Mucosa of stomach (tissue), 1 donor: ENCODE measurements around the gene RBM22.

Experiments used
- H3K27me3 ChIP-seq: one replicate; pipeline ENCODE4 v1.7.0; 2013; ENCODE audit warnings: mild to moderate bottlenecking, low read length; ENCODE audit not compliant: control insufficient read depth, insufficient read depth
- H3K36me3 ChIP-seq: one replicate; pipeline ENCODE4 v1.7.0; 2013; ENCODE audit warnings: low read length; ENCODE audit not compliant: control insufficient read depth, insufficient read depth
- H3K4me1 ChIP-seq: one replicate; pipeline ENCODE4 v1.7.0; 2013; ENCODE audit warnings: mild to moderate bottlenecking, low read length; ENCODE audit not compliant: control insufficient read depth, insufficient read depth
- H3K4me3 ChIP-seq: one replicate; pipeline ENCODE4 v1.7.0; 2013; ENCODE audit warnings: low read length
- H3K9ac ChIP-seq: one replicate; pipeline ENCODE4 v1.7.0; 2013; ENCODE audit warnings: mild to moderate bottlenecking, low read length, moderate library complexity
- H3K9me3 ChIP-seq: one replicate; pipeline ENCODE4 v1.7.0; 2013; ENCODE audit warnings: mild to moderate bottlenecking, low read length, moderate library complexity; ENCODE audit not compliant: control insufficient read depth
- donor health status: Pancreatic carcinoma.

The RBM22 gene

GRCh38 chr5:150658699-150659265 is 42.1 kb downstream of the RBM22 start:
- Histone ChIP-seq H3K9ac (no peak overlapping the region), H3K36me3 (no peaks in the 10 kb centered on the region), H3K4me3 (no peak overlapping the region), H3K9me3 (no peaks in the 10 kb centered on the region), H3K4me1 (peaks cover 20% of the 10 kb centered on the region), H3K27me3 (no peaks in the 10 kb centered on the region)

GRCh38 chr5:150658121-150658520 is 42.7 kb downstream of the RBM22 start:
- Histone ChIP-seq H3K4me3 (no peak overlapping the region), H3K27me3 (no peaks in the 10 kb centered on the region), H3K4me1 (peaks cover 24% of the 10 kb centered on the region), H3K9ac (no peak overlapping the region), H3K36me3 (no peaks in the 10 kb centered on the region), H3K9me3 (no peaks in the 10 kb centered on the region)

- Histone ChIP-seq H3K9me3 (no peaks in the 10 kb centered on the region), H3K36me3 (no peaks in the 10 kb centered on the region), H3K4me3 (no peak overlapping the region), H3K9ac (peak overlapping the region; percentile 41), H3K4me1 (peaks cover 24% of the 10 kb centered on the region), H3K27me3 (no peaks in the 10 kb centered on the region)
Observed at GRCh38 chr5:150656191-150657132, 44.4 kb downstream of the RBM22 start.

- no peak overlapping the region for H3K4me3 ChIP-seq
- no peak overlapping the region for H3K9ac ChIP-seq
- H3K4me1 ChIP-seq = peaks cover 24% of the 10 kb centered on the region
- H3K36me3 ChIP-seq = no peaks in the 10 kb centered on the region
- H3K9me3 ChIP-seq = no peaks in the 10 kb centered on the region
- no peaks in the 10 kb centered on the region for H3K27me3 ChIP-seq
Observed at GRCh38 chr5:150655221-150655620, 45.6 kb downstream of the RBM22 start.

DNA sequence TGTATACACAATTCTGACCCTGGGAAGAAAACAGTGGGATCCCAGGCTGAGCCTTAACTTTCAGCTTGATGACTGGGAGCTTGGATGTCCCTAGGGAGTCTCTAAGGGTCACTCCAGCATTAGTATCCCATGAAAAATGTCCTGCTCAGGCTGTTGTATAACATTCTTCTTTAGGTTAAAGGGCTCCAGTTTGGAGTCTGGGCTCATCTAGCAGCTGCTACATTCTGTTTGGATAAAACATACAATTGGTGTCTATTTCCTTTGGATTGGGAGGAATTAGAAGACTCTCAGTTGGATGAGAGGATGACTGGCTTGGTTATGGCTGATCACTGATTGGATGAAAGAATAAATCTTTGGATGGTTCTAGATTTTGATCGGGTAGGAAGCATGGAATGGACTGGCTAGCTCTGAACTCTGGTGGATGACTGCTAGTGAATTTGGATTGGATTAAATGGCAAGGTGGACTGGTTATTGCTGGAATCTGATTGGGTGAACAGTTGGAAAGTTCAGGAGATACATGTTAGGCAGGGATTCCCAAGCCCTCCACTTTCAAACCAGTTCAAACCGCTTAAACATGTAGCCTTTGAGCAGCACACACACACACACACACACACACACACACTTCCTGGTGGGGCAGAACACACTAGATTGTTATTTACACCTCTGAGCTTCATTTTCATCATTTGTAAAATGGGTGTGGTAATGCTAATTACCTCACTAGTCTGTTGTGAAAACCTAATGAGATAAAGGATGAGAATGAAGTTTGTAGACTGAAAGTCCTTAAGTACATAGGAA is 46.9 kb downstream of the RBM22 start:
- H3K9me3 ChIP-seq = no peaks in the 10 kb centered on the region
- H3K4me1 ChIP-seq = peaks cover 24% of the 10 kb centered on the region
- H3K4me3 ChIP-seq = no peak overlapping the region
- no peaks in the 10 kb centered on the region for H3K36me3 ChIP-seq
- no peak overlapping the region for H3K9ac ChIP-seq
- no peaks in the 10 kb centered on the region for H3K27me3 ChIP-seq

GRCh38 chr5:150653145-150653761 is 47.6 kb downstream of the RBM22 start:
- Histone ChIP-seq H3K9ac (no peak overlapping the region), H3K36me3 (no peaks in the 10 kb centered on the region), H3K27me3 (no peaks in the 10 kb centered on the region), H3K4me1 (peaks cover 24% of the 10 kb centered on the region), H3K4me3 (no peak overlapping the region), H3K9me3 (no peaks in the 10 kb centered on the region)

DNA sequence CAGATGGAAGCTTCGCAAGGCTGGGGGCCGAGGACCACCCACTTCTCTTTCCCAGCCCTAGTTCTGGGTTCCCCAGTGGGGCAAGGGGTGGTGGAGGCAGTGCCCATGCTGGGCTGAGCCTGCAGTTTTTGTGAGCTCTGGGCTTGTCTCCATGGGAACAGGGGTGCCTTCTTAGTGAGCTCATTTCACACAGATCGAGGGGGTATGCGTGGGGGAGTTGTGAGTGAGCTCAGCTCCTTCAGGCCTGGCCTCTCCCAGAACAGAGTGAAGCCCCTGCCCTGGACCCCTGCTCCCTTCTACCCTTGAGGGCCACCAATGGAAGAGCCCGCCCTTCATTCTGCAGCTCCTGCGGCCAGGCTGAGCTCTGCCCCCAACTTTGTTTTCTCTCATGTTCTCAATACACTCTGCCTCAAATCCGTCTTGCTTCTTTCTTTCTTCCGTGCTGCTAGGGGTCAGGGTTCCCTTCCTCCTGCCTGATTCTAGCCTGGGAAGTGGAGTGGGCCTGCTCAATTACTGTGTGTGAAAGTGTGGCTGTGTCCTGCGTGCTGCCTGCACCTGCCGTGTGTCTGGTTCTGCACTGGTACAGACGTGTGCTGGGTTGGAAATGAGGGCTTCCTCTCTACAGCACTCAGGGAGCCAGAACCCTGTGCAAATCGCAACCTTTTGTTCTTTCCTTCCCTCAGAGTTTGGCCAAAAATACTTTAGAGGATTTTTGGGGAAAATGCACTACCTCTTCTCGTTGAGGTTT is 48.8 kb downstream of the RBM22 start:
- Histone ChIP-seq H3K36me3 (no peaks in the 10 kb centered on the region), H3K4me3 (no peak overlapping the region), H3K4me1 (peaks cover 21% of the 10 kb centered on the region), H3K27me3 (no peaks in the 10 kb centered on the region), H3K9ac (no peak overlapping the region), H3K9me3 (no peaks in the 10 kb centered on the region)

- no peaks in the 10 kb centered on the region for H3K27me3 ChIP-seq
- H3K36me3 ChIP-seq = no peaks in the 10 kb centered on the region
- no peak overlapping the region for H3K4me3 ChIP-seq
- peaks cover 19% of the 10 kb centered on the region for H3K4me1 ChIP-seq
- no peaks in the 10 kb centered on the region for H3K9me3 ChIP-seq
- H3K9ac ChIP-seq = no peak overlapping the region
Observed at GRCh38 chr5:150651382-150651781, 49.5 kb downstream of the RBM22 start.

- H3K27me3 ChIP-seq = no peaks in the 10 kb centered on the region
- peaks cover 13% of the 10 kb centered on the region for H3K4me1 ChIP-seq
- H3K4me3 ChIP-seq = no peak overlapping the region
- no peaks in the 10 kb centered on the region for H3K36me3 ChIP-seq
- H3K9ac ChIP-seq = no peak overlapping the region
- no peaks in the 10 kb centered on the region for H3K9me3 ChIP-seq
Observed at GRCh38 chr5:150650021-150651006, 50.5 kb downstream of the RBM22 start.

- no peaks in the 10 kb centered on the region for H3K36me3 ChIP-seq
- no peak overlapping the region for H3K4me3 ChIP-seq
- peaks cover 14% of the 10 kb centered on the region for H3K4me1 ChIP-seq
- no peaks in the 10 kb centered on the region for H3K27me3 ChIP-seq
- H3K9me3 ChIP-seq = no peaks in the 10 kb centered on the region
- H3K9ac ChIP-seq = no peak overlapping the region
Observed at GRCh38 chr5:150649108-150650020, 51.5 kb downstream of the RBM22 start.
